ENCODE results near the gene ZNF341. TPM values are rescaled to one million over a fixed set of nuclear protein-coding genes. Genes with fewer than 3 reads are reported as not detected.

The ZNF341 gene
- total and polyA plus RNA-seq, 9 of the 15 experiments (the other 6 are each of a cell fraction or from before 2014, with no cell fraction given) = 0.08 to 2.6 (median 1.0) TPM

- TF ChIP-seq ZNF174 (CRISPR knock-in tag; IDR thresholded peaks at IDR 0.05) (no peak), SIN3B (IDR thresholded peaks at IDR 0.05; ENCODE audit: low read depth) (peak; percentile 68; the same call in 1 of the 2 replicates), ZNF134 (CRISPR knock-in tag; conservative IDR thresholded peaks at IDR 0.05) (no peak), SMAD2 (IDR thresholded peaks at IDR 0.05; ENCODE audit: low read depth, low read length) (no peak), ZNF12 (CRISPR knock-in tag; IDR thresholded peaks at IDR 0.05) (no peak), L3MBTL2 (IDR thresholded peaks at IDR 0.05) (peak; percentile 86), HDAC3 (IDR thresholded peaks at IDR 0.05; ENCODE audit: borderline replicate concordance, partially characterized antibody) (no peak), RBFOX2 (IDR thresholded peaks at IDR 0.05; ENCODE audit: low read depth, low read length) (peak; percentile 84), GTF3C2 (IDR thresholded peaks at IDR 0.05; ENCODE audit: borderline replicate concordance, extremely low read depth, insufficient read length) (no peak), SMARCC2 (IDR thresholded peaks at IDR 0.05; ENCODE audit: low read depth) (no peak), ZNF263 (CRISPR knock-in tag; IDR thresholded peaks at IDR 0.05; ENCODE audit: borderline replicate concordance) (no peak), CBFA2T3 (IDR thresholded peaks at IDR 0.05) (no peak), NR1H2 (CRISPR knock-in tag; IDR thresholded peaks at IDR 0.05) (no peak), ZNF79 (CRISPR knock-in tag; IDR thresholded peaks at IDR 0.05; ENCODE audit: low read depth) (no peak), KDM5B (IDR thresholded peaks at IDR 0.05; ENCODE audit: insufficient replicate concordance, low read depth, low read length) (peak; percentile 70), HNRNPH1 (optimal IDR thresholded peaks at IDR 0.05; ENCODE audit: low read depth, low read length) (no peak), ILK (tag; IDR thresholded peaks at IDR 0.05; ENCODE audit: borderline replicate concordance, low read depth) (no peak), CBX8 (IDR thresholded peaks at IDR 0.05; ENCODE audit: borderline replicate concordance, extremely low read depth, low read depth, low read length, poor library complexity, severe bottlenecking) (no peak), TFAP4 (CRISPR knock-in tag; IDR thresholded peaks at IDR 0.05; ENCODE audit: borderline replicate concordance) (peak; percentile 99), KLF1 (tag; IDR thresholded peaks at IDR 0.05) (no peak), ZNF785 (CRISPR knock-in tag; IDR thresholded peaks at IDR 0.05) (no peak), KHSRP (IDR thresholded peaks at IDR 0.05) (no peak)
- TF ChIP-seq, protein P1, sequence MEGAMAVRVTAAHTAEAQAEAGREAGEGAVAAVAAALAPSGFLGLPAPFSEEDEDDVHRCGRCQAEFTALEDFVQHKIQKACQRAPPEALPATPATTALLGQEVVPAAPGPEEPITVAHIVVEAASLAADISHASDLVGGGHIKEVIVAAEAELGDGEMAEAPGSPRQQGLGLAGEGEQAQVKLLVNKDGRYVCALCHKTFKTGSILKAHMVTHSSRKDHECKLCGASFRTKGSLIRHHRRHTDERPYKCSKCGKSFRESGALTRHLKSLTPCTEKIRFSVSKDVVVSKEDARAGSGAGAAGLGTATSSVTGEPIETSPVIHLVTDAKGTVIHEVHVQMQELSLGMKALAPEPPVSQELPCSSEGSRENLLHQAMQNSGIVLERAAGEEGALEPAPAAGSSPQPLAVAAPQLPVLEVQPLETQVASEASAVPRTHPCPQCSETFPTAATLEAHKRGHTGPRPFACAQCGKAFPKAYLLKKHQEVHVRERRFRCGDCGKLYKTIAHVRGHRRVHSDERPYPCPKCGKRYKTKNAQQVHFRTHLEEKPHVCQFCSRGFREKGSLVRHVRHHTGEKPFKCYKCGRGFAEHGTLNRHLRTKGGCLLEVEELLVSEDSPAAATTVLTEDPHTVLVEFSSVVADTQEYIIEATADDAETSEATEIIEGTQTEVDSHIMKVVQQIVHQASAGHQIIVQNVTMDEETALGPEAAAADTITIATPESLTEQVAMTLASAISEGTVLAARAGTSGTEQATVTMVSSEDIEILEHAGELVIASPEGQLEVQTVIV (CRISPR knock-in tag; IDR thresholded peaks at IDR 0.05; ENCODE audit: borderline replicate concordance) = no peak
These were observed 11.6 kb upstream of the ZNF341 start, which contains the start of gene PXMP4 (continued) for GRCh38 chr20:33719989-33720709.

Data from K562 (cell line).